ENCODE data around the gene AUNIP. TPM values are rescaled to one million over a fixed set of nuclear protein-coding genes. Genes with fewer than 3 reads are reported as not detected.
A peak's percentile ranks its signal among the peaks of the same experiment; 100 is the strongest.

Gene AUNIP
- total RNA-seq, 6 donors from 2014 or later = 0.43 to 1.1 (median 0.74) TPM; not detected in 3

DNA sequence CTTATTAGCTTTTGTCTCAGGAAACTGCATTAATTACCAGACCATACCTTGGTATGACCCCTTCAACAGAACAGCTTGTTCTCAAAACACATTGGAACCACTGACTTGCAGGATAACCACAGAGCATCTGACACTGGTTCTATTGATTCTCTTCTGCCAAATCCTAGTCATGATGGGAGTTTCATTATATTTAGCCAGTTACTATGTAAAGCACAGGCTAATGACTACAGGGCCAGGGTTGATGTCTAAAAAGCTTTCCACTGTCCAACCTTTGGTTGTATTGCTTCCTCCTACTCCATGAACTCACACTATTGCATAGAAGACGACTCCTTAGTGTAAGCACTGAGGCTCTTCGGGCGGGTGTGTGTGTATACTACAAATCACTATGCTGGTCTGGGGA, 43.2 kb upstream of the AUNIP start:
- DNase-seq = no peak
- H3K27me3 ChIP-seq = no peaks in the 10 kb centered on the region
- 94 to 95% methylated on average over 3 of the region's 3 CpGs for WGBS, 2 donors
- ATAC-seq (ENCODE audit: low FRiP score in 2 of 2) = no peak
- peaks cover 4 to 43% (median 33%) of the 10 kb centered on the region in 4 donors for H3K4me1 ChIP-seq
- no peak overlapping the region for H3K4me3 ChIP-seq
- H3K9me3 ChIP-seq = no peaks in the 10 kb centered on the region
- H3K36me3 ChIP-seq = peaks cover 0 to 23% (median 0%) of the 10 kb centered on the region in 4 donors
- H3K27ac ChIP-seq = no peak overlapping the region
- no peak for TF ChIP-seq POLR2AphosphoS5 (IDR thresholded peaks at IDR 0.05)
- TF ChIP-seq, protein P1, sequence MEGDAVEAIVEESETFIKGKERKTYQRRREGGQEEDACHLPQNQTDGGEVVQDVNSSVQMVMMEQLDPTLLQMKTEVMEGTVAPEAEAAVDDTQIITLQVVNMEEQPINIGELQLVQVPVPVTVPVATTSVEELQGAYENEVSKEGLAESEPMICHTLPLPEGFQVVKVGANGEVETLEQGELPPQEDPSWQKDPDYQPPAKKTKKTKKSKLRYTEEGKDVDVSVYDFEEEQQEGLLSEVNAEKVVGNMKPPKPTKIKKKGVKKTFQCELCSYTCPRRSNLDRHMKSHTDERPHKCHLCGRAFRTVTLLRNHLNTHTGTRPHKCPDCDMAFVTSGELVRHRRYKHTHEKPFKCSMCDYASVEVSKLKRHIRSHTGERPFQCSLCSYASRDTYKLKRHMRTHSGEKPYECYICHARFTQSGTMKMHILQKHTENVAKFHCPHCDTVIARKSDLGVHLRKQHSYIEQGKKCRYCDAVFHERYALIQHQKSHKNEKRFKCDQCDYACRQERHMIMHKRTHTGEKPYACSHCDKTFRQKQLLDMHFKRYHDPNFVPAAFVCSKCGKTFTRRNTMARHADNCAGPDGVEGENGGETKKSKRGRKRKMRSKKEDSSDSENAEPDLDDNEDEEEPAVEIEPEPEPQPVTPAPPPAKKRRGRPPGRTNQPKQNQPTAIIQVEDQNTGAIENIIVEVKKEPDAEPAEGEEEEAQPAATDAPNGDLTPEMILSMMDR (IDR thresholded peaks at IDR 0.05) = no peak
- TF ChIP-seq EP300 (IDR thresholded peaks at IDR 0.05) = no peak
- no peak for TF ChIP-seq POLR2A (IDR thresholded peaks at IDR 0.05)

DNA sequence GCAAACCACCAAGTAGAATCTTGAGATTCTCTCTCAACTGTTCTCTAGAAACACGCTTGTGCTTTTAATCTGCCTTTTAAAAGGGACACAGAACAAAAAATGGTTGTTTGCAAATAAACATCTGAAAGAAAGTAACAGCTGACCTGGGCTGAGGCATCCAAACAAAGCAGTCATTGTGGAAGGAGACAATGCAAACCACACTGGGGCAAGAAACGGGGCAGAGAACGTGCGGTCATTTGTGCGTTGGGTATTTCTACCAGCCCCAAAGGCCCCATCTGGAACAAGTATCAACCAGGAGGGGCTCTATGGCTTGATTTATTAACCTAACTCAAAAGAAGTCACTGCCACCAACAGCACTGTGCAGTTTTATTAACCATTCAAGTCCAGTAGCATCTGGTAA, 41.0 kb upstream of the AUNIP start:
- TF ChIP-seq POLR2AphosphoS5 (IDR thresholded peaks at IDR 0.05) (no peak), EP300 (IDR thresholded peaks at IDR 0.05) (no peak), POLR2A (IDR thresholded peaks at IDR 0.05) (no peak)
- TF ChIP-seq, protein P1 (IDR thresholded peaks at IDR 0.05) = no peak
- Histone ChIP-seq H3K4me3 (no peak overlapping the region), H3K9me3 (no peaks in the 10 kb centered on the region), H3K27ac (no peak overlapping the region), H3K27me3 (no peaks in the 10 kb centered on the region), H3K4me1 (peaks cover under 1 to 35% (median 24%) of the 10 kb centered on the region in 4 donors), H3K36me3 (peaks cover 0 to 23% (median 0%) of the 10 kb centered on the region in 4 donors)
- WGBS, 2 donors = 89 to 92% methylated on average over 5 of the region's 5 CpGs
- ATAC-seq (ENCODE audit: low FRiP score in 2 of 2) = no peak
- no peak for DNase-seq

DNA sequence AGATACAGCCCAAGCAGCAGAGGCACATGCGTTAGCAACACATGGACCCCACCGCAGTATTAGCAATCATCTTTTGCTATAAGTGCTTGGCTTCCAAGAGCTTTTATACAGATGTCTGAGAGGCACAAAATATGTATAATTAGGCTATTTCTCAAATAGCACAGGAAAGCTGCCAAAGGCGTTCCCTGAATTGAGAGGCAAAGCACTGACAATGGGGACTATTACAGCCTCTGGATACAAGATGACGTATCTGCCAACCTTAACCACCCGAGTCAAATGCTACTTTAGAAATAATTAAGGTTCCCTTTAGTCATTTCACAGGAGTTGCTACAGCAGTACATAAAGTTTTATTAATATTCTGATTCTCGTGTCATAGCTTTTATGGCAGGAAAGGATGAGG, 40.5 kb upstream of the AUNIP start:
- ATAC-seq (ENCODE audit: low FRiP score in 2 of 2) = no peak
- peaks cover 0 to 23% (median 0%) of the 10 kb centered on the region in 4 donors for H3K36me3 ChIP-seq
- DNase-seq = no peak
- H3K27me3 ChIP-seq = no peaks in the 10 kb centered on the region
- 70 to 76% methylated on average over 6 of the region's 6 CpGs for WGBS, 2 donors
- no peak overlapping the region for H3K4me3 ChIP-seq
- H3K4me1 ChIP-seq = peaks cover 3 to 33% (median 23%) of the 10 kb centered on the region in 4 donors
- no peak overlapping the region for H3K27ac ChIP-seq
- H3K9me3 ChIP-seq = no peaks in the 10 kb centered on the region
- TF ChIP-seq POLR2AphosphoS5 (IDR thresholded peaks at IDR 0.05) (no peak), EP300 (IDR thresholded peaks at IDR 0.05) (no peak), POLR2A (IDR thresholded peaks at IDR 0.05) (no peak)
- TF ChIP-seq, protein P1 (IDR thresholded peaks at IDR 0.05) = no peak

DNA sequence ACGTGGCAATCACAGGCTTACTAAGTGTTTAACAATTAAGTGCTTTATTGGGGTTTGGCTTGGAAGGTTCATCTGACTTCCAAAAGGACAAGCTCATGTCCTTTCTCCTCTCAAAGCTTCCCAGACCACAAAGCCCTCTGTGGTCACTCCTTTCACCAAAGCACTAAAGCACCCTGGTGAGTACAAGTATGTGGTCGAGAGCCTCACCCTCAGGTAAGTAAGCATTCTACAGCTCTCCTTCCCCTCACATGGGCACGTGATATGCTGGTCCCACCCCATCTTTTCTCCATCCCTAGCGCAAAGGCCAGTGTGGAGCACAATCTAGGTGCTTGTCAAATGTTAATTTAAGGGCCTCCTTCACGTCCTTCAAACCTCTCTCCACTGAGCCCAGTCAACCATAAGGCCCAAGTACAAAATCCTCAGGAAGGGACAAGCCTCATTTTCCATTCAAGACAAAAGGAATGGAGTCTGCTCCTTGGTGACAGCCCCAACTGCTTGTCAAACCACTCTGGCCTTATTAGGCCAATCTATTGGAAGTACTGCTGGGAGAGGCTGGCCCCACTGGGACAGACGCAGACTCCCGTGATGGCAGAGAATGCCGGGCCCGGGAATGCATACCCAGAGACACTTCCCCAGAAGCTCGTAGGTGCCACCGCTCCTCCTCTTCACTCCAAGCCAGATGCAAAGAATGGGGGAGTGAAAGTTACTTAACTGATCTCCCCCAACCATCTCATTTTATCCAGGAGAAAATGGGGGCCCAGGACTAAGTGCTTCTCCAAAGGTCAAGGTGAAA, 39.2 kb upstream of the AUNIP start:
- peaks cover 3 to 27% (median 15%) of the 10 kb centered on the region in 4 donors for H3K4me1 ChIP-seq
- 67 to 70% methylated on average over 11 of the region's 11 CpGs for WGBS, 2 donors
- H3K36me3 ChIP-seq = peaks cover 0 to 23% (median 0%) of the 10 kb centered on the region in 4 donors
- ATAC-seq (ENCODE audit: low FRiP score in 2 of 2) = peak in 1 of 2 donors; percentile 84
- H3K27ac ChIP-seq = peak overlapping the region in 1 of 4 donors; percentile 31
- H3K9me3 ChIP-seq = no peaks in the 10 kb centered on the region
- peak in 1 of 2 donors; percentile 15 for TF ChIP-seq POLR2AphosphoS5 (IDR thresholded peaks at IDR 0.05)
- TF ChIP-seq EP300 (IDR thresholded peaks at IDR 0.05) = no peak
- TF ChIP-seq, protein P1 (IDR thresholded peaks at IDR 0.05) = no peak
- TF ChIP-seq POLR2A (IDR thresholded peaks at IDR 0.05) = no peak
- no peak overlapping the region for H3K4me3 ChIP-seq
- no peaks in the 10 kb centered on the region for H3K27me3 ChIP-seq
- DNase-seq = peak in 1 of 2 donors; percentile 77

Data from upper lobe of left lung (tissue), 6 donors.